GM18909 (cell line): ENCODE data around the gene NGFR.
"Not testable (repeated sequence)": the region's sequence is repeated elsewhere in the genome, so short reads cannot be mapped to it uniquely, and the experiment has no call there.

Experiments
- ATAC-seq: cut with Tn5 transposase; IDR thresholded peaks from one replicate; pipeline ENCODE4 v1.9.1; 2021; ENCODE audit warnings: mild to moderate bottlenecking; ENCODE audit not compliant: unreplicated experiment, poor library complexity

The NGFR gene

GRCh38 chr17:49530118-49530517, 35.0 kb downstream of the NGFR start:
- no peak for ATAC-seq

- no peak for ATAC-seq
These were observed 48.8 kb downstream of the NGFR start for GRCh38 chr17:49543860-49544259.

- ATAC-seq: no peak
These were observed 50.0 kb downstream of the NGFR start for GRCh38 chr17:49545007-49545660.

- no peak for ATAC-seq
These were observed 50.9 kb downstream of the NGFR start for GRCh38 chr17:49545806-49546545.

GRCh38 chr17:49546546-49547535, 51.7 kb downstream of the NGFR start:
- no peak for ATAC-seq

- no peak for ATAC-seq
These were observed 52.5 kb downstream of the NGFR start for GRCh38 chr17:49547566-49547965.

GRCh38 chr17:49548051-49548505, 53.0 kb downstream of the NGFR start:
- ATAC-seq: no peak

- no peak for ATAC-seq
These were observed 53.6 kb downstream of the NGFR start for GRCh38 chr17:49548506-49549310.

GRCh38 chr17:49549311-49549605, 54.2 kb downstream of the NGFR start:
- no peak for ATAC-seq

GRCh38 chr17:49549691-49550678, 54.9 kb downstream of the NGFR start:
- no peak for ATAC-seq

GRCh38 chr17:49550764-49551163, 55.7 kb downstream of the NGFR start:
- ATAC-seq: not testable (repeated sequence)

- ATAC-seq: no peak
These were observed 56.4 kb downstream of the NGFR start for GRCh38 chr17:49551221-49552069.

GRCh38 chr17:49552070-49552751, 57.1 kb downstream of the NGFR start:
- no peak for ATAC-seq

GRCh38 chr17:49553676-49554335, 58.7 kb downstream of the NGFR start:
- no peak for ATAC-seq

GRCh38 chr17:49554694-49555494, 59.8 kb downstream of the NGFR start:
- ATAC-seq: no peak
